Transverse colon (tissue), 3 donors: ENCODE measurements around the gene MMP13.

Experiments
- CTCF ChIP-seq, 5 experiments: fragments of 200-600 bp in 3 of 5; fragments of 450-650 bp in 2 of 5; sonication (generic) in 3 of 5; IDR thresholded peaks; 1 replicate in 2 of 5; 2 replicates in 3 of 5; pipeline ENCODE4 v1.5.1; 2016 to 2017; ENCODE audit warnings: antibody characterized with exemption in 5 of 5, inconsistent platforms in 3 of 5, mild to moderate bottlenecking in 2 of 5, moderate library complexity in 1 of 5
- EP300 ChIP-seq: sonication (generic); formaldehyde crosslinking; IDR thresholded peaks from one replicate; pipeline ENCODE4 v1.6.1; 2017; ENCODE audit warnings: antibody characterized with exemption, low read depth
- POLR2A ChIP-seq: fragments of 450-650 bp; IDR thresholded peaks from one replicate; pipeline ENCODE4 v1.6.1; 2016; ENCODE audit warnings: antibody characterized with exemption, mild to moderate bottlenecking, moderate library complexity

DNA sequence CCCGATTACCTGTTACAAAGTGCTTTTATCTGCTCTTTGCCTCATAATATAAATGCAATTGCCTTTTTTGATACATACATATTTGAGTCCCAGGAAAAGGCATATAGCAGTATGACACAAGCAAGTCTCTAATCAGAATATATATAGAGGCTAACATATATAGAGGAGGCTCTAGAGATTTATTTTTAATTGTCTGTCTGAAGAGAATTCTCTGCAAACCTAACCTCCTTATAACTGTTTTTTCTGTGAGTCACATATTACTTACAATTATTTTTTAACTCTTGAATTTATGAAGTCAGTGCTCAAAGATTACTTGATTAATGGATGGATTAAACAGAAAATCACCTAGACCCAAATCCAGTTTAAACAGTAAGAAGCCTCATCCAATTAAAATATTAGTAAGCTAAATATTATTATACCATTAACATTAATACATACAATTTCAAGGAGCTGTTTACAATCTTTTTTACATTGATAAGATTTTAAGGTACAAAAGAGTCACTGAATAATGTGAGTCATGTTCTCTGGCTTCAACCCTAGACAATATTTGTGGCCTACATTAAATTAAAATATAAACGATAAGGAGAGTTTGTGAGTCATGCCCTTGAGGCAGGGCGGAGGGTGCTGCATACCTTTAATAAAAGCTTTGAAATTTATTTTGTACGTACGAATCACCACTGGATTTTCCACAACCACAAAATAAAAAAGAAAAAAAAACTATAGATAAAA lies 19.2 kb upstream of the MMP13 start:
- no peak for TF ChIP-seq EP300
- no peak for TF ChIP-seq POLR2A
- TF ChIP-seq CTCF (IDR thresholded peaks at IDR 0.05) = no peak
